Activated CD4-positive, alpha-beta T cell treated with anti-CD3 and anti-CD28 coated beads, Interleukin-2, amount 10 ng/mL, durations not matched to agents 24 days and 14 days (primary cell): Measurements from ENCODE around the gene OTOF. TPM values are rescaled to one million over a fixed set of nuclear protein-coding genes. Genes with fewer than 3 reads are reported as not detected.

Experiments
- DNase-seq: peaks from one replicate; pipeline ENCODE4 v3.0.0; 2022
- H3K27ac Mint-ChIP-seq: one replicate; pipeline ENCODE4 v1.8.0; 2022; ENCODE audit warnings: mild to moderate bottlenecking, mixed read lengths
- H3K27me3 Mint-ChIP-seq: one replicate; pipeline ENCODE4 v1.8.0; 2022; ENCODE audit warnings: mixed read lengths
- H3K36me3 Mint-ChIP-seq: one replicate; pipeline ENCODE4 v1.8.0; 2022; ENCODE audit warnings: low read depth, mild to moderate bottlenecking, mixed read lengths
- H3K4me1 Mint-ChIP-seq: one replicate; pipeline ENCODE4 v1.8.0; 2021; ENCODE audit warnings: mixed read lengths
- H3K4me3 Mint-ChIP-seq: one replicate; pipeline ENCODE4 v1.8.0; 2022; ENCODE audit warnings: mild to moderate bottlenecking, moderate library complexity, mixed read lengths
- H3K9me3 Mint-ChIP-seq: one replicate; pipeline ENCODE4 v1.8.0; 2021; ENCODE audit warnings: mixed read lengths
- intact Hi-C: fragments of 100-400 bp; cut with micrococcal nuclease; formaldehyde crosslinking; loops from one replicate; pipeline ENCODE4 v1.15.1; 2023
- total RNA-seq: library from RNA; stranded (reverse); gene quantifications from 2 replicates; pipeline ENCODE4 v1.2.3, GENCODE V29; 2022

OTOF gene
- total RNA-seq, 1 donor from 2014 or later, result 7.2 TPM

GRCh38 chr2:26492749-26493515 lies 15.0 kb upstream of the OTOF start:
- intact Hi-C loops, result no loop called here
- H3K4me1 Mint-ChIP-seq, result no peaks in the 10 kb centered on the region
- H3K36me3 Mint-ChIP-seq, result no peaks in the 10 kb centered on the region
- H3K27me3 Mint-ChIP-seq, result peaks cover 4% of the 10 kb centered on the region
- no peak overlapping the region for H3K27ac Mint-ChIP-seq
- DNase-seq, result no peak
- no peak overlapping the region for H3K4me3 Mint-ChIP-seq
- H3K9me3 Mint-ChIP-seq, result no peaks in the 10 kb centered on the region

GRCh38 chr2:26491563-26492167 lies 13.7 kb upstream of the OTOF start:
- H3K4me1 Mint-ChIP-seq, result peaks cover 8% of the 10 kb centered on the region
- H3K9me3 Mint-ChIP-seq, result no peaks in the 10 kb centered on the region
- no peak overlapping the region for H3K4me3 Mint-ChIP-seq
- no peaks in the 10 kb centered on the region for H3K27me3 Mint-ChIP-seq
- H3K36me3 Mint-ChIP-seq, result no peaks in the 10 kb centered on the region
- intact Hi-C loops, result no loop called here
- H3K27ac Mint-ChIP-seq, result no peak overlapping the region
- no peak for DNase-seq

GRCh38 chr2:26489213-26489850 lies 11.4 kb upstream of the OTOF start:
- Mint-ChIP-seq H3K9me3 (no peaks in the 10 kb centered on the region), H3K27ac (no peak overlapping the region), H3K4me1 (peaks cover 11% of the 10 kb centered on the region), H3K27me3 (no peaks in the 10 kb centered on the region), H3K36me3 (no peaks in the 10 kb centered on the region), H3K4me3 (no peak overlapping the region)
- intact Hi-C loops, result no loop called here
- no peak for DNase-seq

- DNase-seq, result no peak
- H3K4me3 Mint-ChIP-seq, result no peak overlapping the region
- no peaks in the 10 kb centered on the region for H3K36me3 Mint-ChIP-seq
- H3K9me3 Mint-ChIP-seq, result no peaks in the 10 kb centered on the region
- intact Hi-C loops, result no loop called here
- H3K4me1 Mint-ChIP-seq, result peaks cover 11% of the 10 kb centered on the region
- no peak overlapping the region for H3K27ac Mint-ChIP-seq
- no peaks in the 10 kb centered on the region for H3K27me3 Mint-ChIP-seq
Measured at GRCh38 chr2:26488463-26489212, 10.7 kb upstream of the OTOF start.

GRCh38 chr2:26487192-26487591 lies 9.3 kb upstream of the OTOF start:
- no peak overlapping the region for H3K4me3 Mint-ChIP-seq
- H3K27me3 Mint-ChIP-seq, result no peaks in the 10 kb centered on the region
- H3K36me3 Mint-ChIP-seq, result no peaks in the 10 kb centered on the region
- H3K4me1 Mint-ChIP-seq, result peaks cover 11% of the 10 kb centered on the region
- H3K27ac Mint-ChIP-seq, result no peak overlapping the region
- no peak for DNase-seq
- no peaks in the 10 kb centered on the region for H3K9me3 Mint-ChIP-seq
- intact Hi-C loops, result no loop called here

- intact Hi-C loops, result no loop called here
- no peak overlapping the region for H3K27ac Mint-ChIP-seq
- H3K36me3 Mint-ChIP-seq, result no peaks in the 10 kb centered on the region
- H3K9me3 Mint-ChIP-seq, result no peaks in the 10 kb centered on the region
- DNase-seq, result no peak
- H3K4me3 Mint-ChIP-seq, result no peak overlapping the region
- peaks cover 11% of the 10 kb centered on the region for H3K4me1 Mint-ChIP-seq
- no peaks in the 10 kb centered on the region for H3K27me3 Mint-ChIP-seq
Measured at GRCh38 chr2:26486789-26487188, 8.9 kb upstream of the OTOF start.

- H3K4me1 Mint-ChIP-seq, result peaks cover 11% of the 10 kb centered on the region
- no peaks in the 10 kb centered on the region for H3K27me3 Mint-ChIP-seq
- DNase-seq, result no peak
- H3K27ac Mint-ChIP-seq, result no peak overlapping the region
- H3K36me3 Mint-ChIP-seq, result no peaks in the 10 kb centered on the region
- H3K4me3 Mint-ChIP-seq, result no peak overlapping the region
- intact Hi-C loops, result no loop called here
- H3K9me3 Mint-ChIP-seq, result no peaks in the 10 kb centered on the region
Measured at GRCh38 chr2:26485725-26486418, 7.9 kb upstream of the OTOF start.

- Mint-ChIP-seq H3K9me3 (no peaks in the 10 kb centered on the region), H3K4me1 (peaks cover 11% of the 10 kb centered on the region), H3K4me3 (no peak overlapping the region), H3K27me3 (no peaks in the 10 kb centered on the region), H3K36me3 (no peaks in the 10 kb centered on the region), H3K27ac (no peak overlapping the region)
- no peak for DNase-seq
- intact Hi-C loops, result no loop called here
Measured at GRCh38 chr2:26485099-26485498, 7.2 kb upstream of the OTOF start.

GRCh38 chr2:26484579-26484978 lies 6.7 kb upstream of the OTOF start:
- intact Hi-C loops, result no loop called here
- H3K27ac Mint-ChIP-seq, result no peak overlapping the region
- H3K27me3 Mint-ChIP-seq, result no peaks in the 10 kb centered on the region
- peaks cover 11% of the 10 kb centered on the region for H3K4me1 Mint-ChIP-seq
- no peak for DNase-seq
- no peaks in the 10 kb centered on the region for H3K9me3 Mint-ChIP-seq
- no peak overlapping the region for H3K4me3 Mint-ChIP-seq
- H3K36me3 Mint-ChIP-seq, result no peaks in the 10 kb centered on the region

- Mint-ChIP-seq H3K9me3 (no peaks in the 10 kb centered on the region), H3K4me3 (no peak overlapping the region), H3K27ac (no peak overlapping the region), H3K36me3 (no peaks in the 10 kb centered on the region), H3K27me3 (no peaks in the 10 kb centered on the region), H3K4me1 (peaks cover 11% of the 10 kb centered on the region)
- no peak for DNase-seq
- intact Hi-C loops, result no loop called here
Measured at GRCh38 chr2:26483957-26484565, 6.1 kb upstream of the OTOF start.

- Mint-ChIP-seq H3K36me3 (no peaks in the 10 kb centered on the region), H3K9me3 (no peaks in the 10 kb centered on the region), H3K27me3 (no peaks in the 10 kb centered on the region), H3K27ac (no peak overlapping the region), H3K4me3 (no peak overlapping the region), H3K4me1 (peaks cover 11% of the 10 kb centered on the region)
- DNase-seq, result no peak
- intact Hi-C loops, result no loop called here
Measured at GRCh38 chr2:26483516-26483915, 5.6 kb upstream of the OTOF start.

- H3K4me3 Mint-ChIP-seq, result no peak overlapping the region
- DNase-seq, result no peak
- intact Hi-C loops, result no loop called here
- no peak overlapping the region for H3K27ac Mint-ChIP-seq
- no peaks in the 10 kb centered on the region for H3K9me3 Mint-ChIP-seq
- H3K36me3 Mint-ChIP-seq, result no peaks in the 10 kb centered on the region
- no peaks in the 10 kb centered on the region for H3K27me3 Mint-ChIP-seq
- H3K4me1 Mint-ChIP-seq, result peaks cover 11% of the 10 kb centered on the region
Measured at GRCh38 chr2:26483027-26483326, 5.1 kb upstream of the OTOF start.

- Mint-ChIP-seq H3K9me3 (no peaks in the 10 kb centered on the region), H3K36me3 (no peaks in the 10 kb centered on the region), H3K27ac (no peak overlapping the region), H3K4me3 (no peak overlapping the region), H3K27me3 (no peaks in the 10 kb centered on the region), H3K4me1 (peaks cover 14% of the 10 kb centered on the region)
- no peak for DNase-seq
- intact Hi-C loops, result no loop called here
Measured at GRCh38 chr2:26482211-26483026, 4.5 kb upstream of the OTOF start.
